ENCODE results near the gene IGFBP6.

- TF ChIP-seq CTCF (IDR thresholded peaks at IDR 0.05) (no peak), POLR2A (IDR thresholded peaks at IDR 0.05) (no peak)
Observed at GRCh38 chr12:53113136-53113705, 15.8 kb downstream of the IGFBP6 start.

Data from thyroid gland (tissue), 4 donors.